Uterus (tissue), 4 donors: Measurements from ENCODE around the gene MYOZ3. TPM values are rescaled to one million over a fixed set of nuclear protein-coding genes. Genes with fewer than 3 reads are reported as not detected.

Experiments used
- DNase-seq, 2 donors: peaks; one replicate each; pipeline ENCODE4 v3.0.0-alpha.2; 2019 to 2020
- H3K27ac ChIP-seq, 2 donors: fragments of 200-600 bp; sonication (generic); 1 replicate in 1 of 2; 2 replicates in 1 of 2; pipeline ENCODE4 v1.5.1; 2016 to 2018
- H3K27me3 ChIP-seq, 2 donors: fragments of 200-600 bp; sonication (generic); one replicate each; pipeline ENCODE4 v1.5.1; 2018 to 2019; ENCODE audit warnings: control low read depth in 1 of 2
- H3K36me3 ChIP-seq, 2 donors: fragments of 200-600 bp; sonication (generic); one replicate each; pipeline ENCODE4 v1.5.1; 2019; ENCODE audit warnings: control low read depth in 1 of 2
- H3K4me1 ChIP-seq, 2 donors: fragments of 200-600 bp; sonication (generic); one replicate each; pipeline ENCODE4 v1.5.1; 2018 to 2019; ENCODE audit warnings: control low read depth in 1 of 2
- H3K4me3 ChIP-seq, 2 donors: fragments of 200-600 bp; sonication (generic); 1 replicate in 1 of 2; 2 replicates in 1 of 2; pipeline ENCODE4 v1.5.1; 2018 to 2019; ENCODE audit warnings: mild to moderate bottlenecking in 1 of 2
- H3K9me3 ChIP-seq, 2 donors: fragments of 200-600 bp; sonication (generic); one replicate each; pipeline ENCODE4 v1.5.1; 2019; ENCODE audit warnings: control low read depth in 1 of 2
- POLR2A ChIP-seq, 2 donors: fragments of 450-650 bp; IDR thresholded peaks; one replicate each; pipeline ENCODE4 v1.6.1; 2016; ENCODE audit warnings: antibody characterized with exemption in 2 of 2, mild to moderate bottlenecking in 1 of 2, moderate library complexity in 1 of 2
- intact Hi-C: fragments of 100-400 bp; cut with DNase I; formaldehyde crosslinking; loops from one replicate; pipeline ENCODE4 v1.15.1; 2023; ENCODE audit warnings: low total_unique reads
- total RNA-seq, 4 donors: library from RNA; depleted of rRNA in 3 of 4; stranded (reverse); fragments of >200 nt in 3 of 4; gene quantifications; one replicate each; pipeline versions ENCODE4 v1.1.0 to v1.2.4, GENCODE V29; 2014 to 2023
- TF ChIP-seq, protein P1 (sequence below), 4 experiments: fragments of 200-600 bp in 2 of 4; fragments of 450-650 bp in 2 of 4; sonication (generic) in 2 of 4; IDR thresholded peaks; one replicate each; pipeline ENCODE4 v1.5.1; 2016 to 2019; ENCODE audit warnings: antibody characterized with exemption in 4 of 4, mild to moderate bottlenecking in 2 of 4, moderate library complexity in 1 of 4
- donor health status: DM: yes; HTN: yes; CAD: no.

The MYOZ3 gene
- total RNA-seq, 4 donors from 2014 or later = 3.2 to 69.1 (median 3.4) TPM; not detected in 1

- TF ChIP-seq POLR2A (IDR thresholded peaks at IDR 0.05) = no peak
- TF ChIP-seq, protein P1, sequence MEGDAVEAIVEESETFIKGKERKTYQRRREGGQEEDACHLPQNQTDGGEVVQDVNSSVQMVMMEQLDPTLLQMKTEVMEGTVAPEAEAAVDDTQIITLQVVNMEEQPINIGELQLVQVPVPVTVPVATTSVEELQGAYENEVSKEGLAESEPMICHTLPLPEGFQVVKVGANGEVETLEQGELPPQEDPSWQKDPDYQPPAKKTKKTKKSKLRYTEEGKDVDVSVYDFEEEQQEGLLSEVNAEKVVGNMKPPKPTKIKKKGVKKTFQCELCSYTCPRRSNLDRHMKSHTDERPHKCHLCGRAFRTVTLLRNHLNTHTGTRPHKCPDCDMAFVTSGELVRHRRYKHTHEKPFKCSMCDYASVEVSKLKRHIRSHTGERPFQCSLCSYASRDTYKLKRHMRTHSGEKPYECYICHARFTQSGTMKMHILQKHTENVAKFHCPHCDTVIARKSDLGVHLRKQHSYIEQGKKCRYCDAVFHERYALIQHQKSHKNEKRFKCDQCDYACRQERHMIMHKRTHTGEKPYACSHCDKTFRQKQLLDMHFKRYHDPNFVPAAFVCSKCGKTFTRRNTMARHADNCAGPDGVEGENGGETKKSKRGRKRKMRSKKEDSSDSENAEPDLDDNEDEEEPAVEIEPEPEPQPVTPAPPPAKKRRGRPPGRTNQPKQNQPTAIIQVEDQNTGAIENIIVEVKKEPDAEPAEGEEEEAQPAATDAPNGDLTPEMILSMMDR (IDR thresholded peaks at IDR 0.05) = no peak
- H3K27me3 ChIP-seq = no peaks in the 10 kb centered on the region
- H3K9me3 ChIP-seq = no peaks in the 10 kb centered on the region
- H3K4me3 ChIP-seq = no peak overlapping the region
- peak; percentile 71 to 80 for DNase-seq
- H3K4me1 ChIP-seq = peaks cover 20 to 23% of the 10 kb centered on the region in 2 donors
- H3K36me3 ChIP-seq = no peaks in the 10 kb centered on the region
- intact Hi-C loops = no loop called here
- H3K27ac ChIP-seq = peak overlapping the region; percentile 94
Measured at GRCh38 chr5:150636391-150637244, 24.4 kb upstream of the MYOZ3 start.

- no peak for DNase-seq
- Histone ChIP-seq H3K9me3 (no peaks in the 10 kb centered on the region), H3K27ac (peak overlapping the region; percentile 94), H3K27me3 (no peaks in the 10 kb centered on the region), H3K36me3 (no peaks in the 10 kb centered on the region), H3K4me1 (peaks cover 26% of the 10 kb centered on the region in 2 donors), H3K4me3 (no peak overlapping the region)
- intact Hi-C loops = no loop called here
- no peak for TF ChIP-seq POLR2A (IDR thresholded peaks at IDR 0.05)
- TF ChIP-seq, protein P1 (IDR thresholded peaks at IDR 0.05) = no peak
Measured at GRCh38 chr5:150637245-150638052, 23.6 kb upstream of the MYOZ3 start.

GRCh38 chr5:150638053-150638444 lies 23.0 kb upstream of the MYOZ3 start:
- H3K36me3 ChIP-seq = no peaks in the 10 kb centered on the region
- no peak for TF ChIP-seq POLR2A (IDR thresholded peaks at IDR 0.05)
- TF ChIP-seq, protein P1 (IDR thresholded peaks at IDR 0.05) = no peak
- no peaks in the 10 kb centered on the region for H3K27me3 ChIP-seq
- no peak for DNase-seq
- peaks cover 31 to 32% of the 10 kb centered on the region in 2 donors for H3K4me1 ChIP-seq
- H3K9me3 ChIP-seq = no peaks in the 10 kb centered on the region
- H3K4me3 ChIP-seq = no peak overlapping the region
- intact Hi-C loops = no loop called here
- H3K27ac ChIP-seq = peak overlapping the region; percentile 94

DNA sequence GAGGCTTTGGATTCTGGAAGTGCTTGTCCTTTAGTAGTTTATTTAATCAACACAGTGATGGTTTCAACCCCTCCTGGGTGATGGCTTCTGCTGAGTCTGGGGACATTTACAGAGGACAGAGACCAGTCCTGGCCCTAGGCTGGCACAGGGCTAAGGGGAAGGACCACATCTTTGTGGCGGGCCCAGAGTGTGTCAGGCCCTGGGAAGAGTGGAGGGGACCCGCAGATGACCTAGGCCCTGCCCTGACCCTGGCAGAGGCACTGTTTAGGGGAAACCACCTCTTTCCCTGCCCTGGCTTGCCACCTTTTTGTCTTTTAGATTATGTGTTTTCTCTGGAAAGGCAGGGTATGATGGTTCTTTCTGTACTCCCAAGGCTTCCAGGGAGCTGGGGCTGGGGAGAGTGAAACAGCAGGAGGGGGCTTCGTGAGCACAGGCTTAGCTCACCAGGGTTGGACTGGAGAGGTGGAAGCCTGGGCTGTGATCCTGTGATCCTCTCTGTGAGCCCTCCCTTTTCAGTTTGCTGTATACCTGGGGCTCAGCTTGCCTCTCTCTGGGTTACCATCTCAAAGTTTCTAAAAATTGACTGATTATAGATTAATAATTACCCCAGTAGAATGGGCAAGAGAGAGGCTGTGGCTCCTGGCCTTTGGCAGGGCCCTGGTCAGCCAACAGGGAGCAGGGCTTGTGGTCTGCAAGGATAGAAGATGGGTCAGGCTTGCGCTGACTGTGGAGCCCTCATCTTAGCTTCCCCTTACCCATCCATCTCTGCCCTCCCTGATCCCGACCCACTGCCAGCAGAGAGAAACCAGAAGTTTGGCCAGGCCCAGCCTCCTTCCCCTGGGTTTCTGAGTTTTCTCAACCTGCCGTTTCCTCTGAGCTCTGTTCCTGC lies 22.3 kb upstream of the MYOZ3 start:
- Histone ChIP-seq H3K36me3 (no peaks in the 10 kb centered on the region), H3K4me3 (no peak overlapping the region), H3K27ac (peak overlapping the region; percentile 94), H3K9me3 (no peaks in the 10 kb centered on the region), H3K27me3 (no peaks in the 10 kb centered on the region), H3K4me1 (peaks cover 36 to 39% of the 10 kb centered on the region in 2 donors)
- no peak for DNase-seq
- intact Hi-C loops = no loop called here
- TF ChIP-seq, protein P1 (IDR thresholded peaks at IDR 0.05) = no peak
- no peak for TF ChIP-seq POLR2A (IDR thresholded peaks at IDR 0.05)
